Upper lobe of right lung (tissue), 1 donor: ENCODE measurements around the gene AGPAT4. TPM values are rescaled to one million over a fixed set of nuclear protein-coding genes. Genes with fewer than 3 reads are reported as not detected.
"Not testable (repeated sequence)": the region's sequence is repeated elsewhere in the genome, so short reads cannot be mapped to it uniquely, and the experiment has no call there.

ENCODE experiments used
- ATAC-seq: fragments of 200-7000 bp; cut with Tn5 transposase; one replicate; pipeline ENCODE4 v1.9.1; 2020; ENCODE audit warnings: mild to moderate bottlenecking, moderate library complexity
- DNase-seq: peaks from one replicate; pipeline ENCODE4 v3.0.0-alpha.2; 2020
- H3K27ac ChIP-seq: fragments of 200-600 bp; one replicate; pipeline ENCODE4 v1.8.0; 2022
- H3K27me3 ChIP-seq: fragments of 200-600 bp; one replicate; pipeline ENCODE4 v1.8.0; 2022; ENCODE audit warnings: mild to moderate bottlenecking
- H3K36me3 ChIP-seq: fragments of 200-600 bp; one replicate; pipeline ENCODE4 v1.8.0; 2022
- H3K4me1 ChIP-seq: fragments of 200-600 bp; one replicate; pipeline ENCODE4 v1.8.0; 2022
- H3K4me3 ChIP-seq: fragments of 200-600 bp; one replicate; pipeline ENCODE4 v1.8.0; 2022; ENCODE audit warnings: mild to moderate bottlenecking
- H3K9me3 ChIP-seq: fragments of 200-600 bp; one replicate; pipeline ENCODE4 v1.8.0; 2022
- intact Hi-C: fragments of 100-400 bp; cut with DNase I; formaldehyde crosslinking; loops from one replicate; pipeline ENCODE4 v1.11.0; 2022
- total RNA-seq: library from RNA; stranded (reverse); fragmentation: NEBNext Ultra II Directional; extraction: Animal tissue kit (Norgen Biotek cat#: 25700); gene quantifications from one replicate; pipeline ENCODE4 v1.2.1, GENCODE V29; 2021
- TF ChIP-seq, protein P1 (sequence below): fragments of 200-600 bp; IDR thresholded peaks from one replicate; pipeline ENCODE4 v1.8.0; 2022; ENCODE audit warnings: antibody characterized with exemption
- donor health status: DM: no; HTN: yes; CAD: no; lungs with severe emphysema.

Gene AGPAT4
- total RNA-seq, 1 donor from 2014 or later = 16.6 TPM

DNA sequence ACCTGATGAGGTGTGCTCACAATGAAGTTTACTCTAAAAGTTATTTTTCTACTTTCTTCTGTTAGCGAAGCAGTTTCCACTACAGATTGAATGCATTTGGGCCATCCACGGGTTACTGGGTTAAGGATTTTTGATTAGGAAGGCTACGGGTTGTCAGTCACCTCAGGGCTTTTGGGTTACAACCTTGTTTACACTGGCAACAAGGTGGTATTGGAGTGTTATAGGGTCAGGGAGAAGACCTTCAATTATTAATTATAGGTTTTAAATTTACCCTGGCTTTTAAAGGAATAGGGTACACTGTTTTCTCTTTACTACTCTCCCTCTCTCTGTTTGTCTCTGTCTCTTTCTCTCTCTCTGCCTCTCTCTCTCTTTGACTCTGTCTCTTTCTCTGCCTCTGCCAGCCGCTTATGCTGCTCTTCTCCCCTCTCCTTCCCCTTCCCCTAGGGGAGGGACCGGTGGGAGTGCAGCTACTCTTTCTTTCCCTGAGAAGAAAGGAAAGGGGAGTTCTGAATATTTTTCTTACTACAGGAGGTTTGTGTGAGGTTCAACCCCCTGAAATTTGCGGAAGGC lies 40.2 kb upstream of the AGPAT4 start:
- Histone ChIP-seq H3K27me3 (no peaks in the 10 kb centered on the region), H3K27ac (no peak overlapping the region), H3K4me1 (no peaks in the 10 kb centered on the region), H3K4me3 (no peak overlapping the region), H3K9me3 (no peaks in the 10 kb centered on the region), H3K36me3 (no peaks in the 10 kb centered on the region)
- no peak for DNase-seq
- no peak for ATAC-seq
- intact Hi-C loops = no loop called here
- TF ChIP-seq, protein P1, sequence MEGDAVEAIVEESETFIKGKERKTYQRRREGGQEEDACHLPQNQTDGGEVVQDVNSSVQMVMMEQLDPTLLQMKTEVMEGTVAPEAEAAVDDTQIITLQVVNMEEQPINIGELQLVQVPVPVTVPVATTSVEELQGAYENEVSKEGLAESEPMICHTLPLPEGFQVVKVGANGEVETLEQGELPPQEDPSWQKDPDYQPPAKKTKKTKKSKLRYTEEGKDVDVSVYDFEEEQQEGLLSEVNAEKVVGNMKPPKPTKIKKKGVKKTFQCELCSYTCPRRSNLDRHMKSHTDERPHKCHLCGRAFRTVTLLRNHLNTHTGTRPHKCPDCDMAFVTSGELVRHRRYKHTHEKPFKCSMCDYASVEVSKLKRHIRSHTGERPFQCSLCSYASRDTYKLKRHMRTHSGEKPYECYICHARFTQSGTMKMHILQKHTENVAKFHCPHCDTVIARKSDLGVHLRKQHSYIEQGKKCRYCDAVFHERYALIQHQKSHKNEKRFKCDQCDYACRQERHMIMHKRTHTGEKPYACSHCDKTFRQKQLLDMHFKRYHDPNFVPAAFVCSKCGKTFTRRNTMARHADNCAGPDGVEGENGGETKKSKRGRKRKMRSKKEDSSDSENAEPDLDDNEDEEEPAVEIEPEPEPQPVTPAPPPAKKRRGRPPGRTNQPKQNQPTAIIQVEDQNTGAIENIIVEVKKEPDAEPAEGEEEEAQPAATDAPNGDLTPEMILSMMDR = no peak

DNA sequence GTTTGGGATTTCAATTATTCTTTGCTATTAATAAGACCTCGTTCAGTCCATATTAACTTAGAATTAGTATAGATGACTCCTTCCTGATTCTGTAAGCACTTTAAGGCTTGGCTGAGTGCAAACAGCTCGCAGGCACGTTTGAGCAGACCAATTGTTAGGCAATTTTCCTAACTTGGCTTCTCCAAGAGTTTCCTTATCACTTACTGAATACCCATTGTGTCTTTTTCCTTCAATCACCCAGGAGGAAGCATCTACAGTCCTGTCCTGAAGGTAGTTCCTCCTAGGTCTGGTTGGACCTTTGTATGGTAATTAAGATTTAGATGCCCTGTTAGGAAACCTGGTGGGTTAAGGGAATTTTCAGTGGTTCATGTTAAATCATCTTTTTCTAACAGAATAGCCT lies 39.6 kb upstream of the AGPAT4 start:
- H3K27ac ChIP-seq, DNase-seq, H3K36me3 ChIP-seq, H3K4me3 ChIP-seq, intact Hi-C loops, H3K4me1 ChIP-seq, H3K27me3 ChIP-seq, ATAC-seq, H3K9me3 ChIP-seq: not testable (repeated sequence)

DNA sequence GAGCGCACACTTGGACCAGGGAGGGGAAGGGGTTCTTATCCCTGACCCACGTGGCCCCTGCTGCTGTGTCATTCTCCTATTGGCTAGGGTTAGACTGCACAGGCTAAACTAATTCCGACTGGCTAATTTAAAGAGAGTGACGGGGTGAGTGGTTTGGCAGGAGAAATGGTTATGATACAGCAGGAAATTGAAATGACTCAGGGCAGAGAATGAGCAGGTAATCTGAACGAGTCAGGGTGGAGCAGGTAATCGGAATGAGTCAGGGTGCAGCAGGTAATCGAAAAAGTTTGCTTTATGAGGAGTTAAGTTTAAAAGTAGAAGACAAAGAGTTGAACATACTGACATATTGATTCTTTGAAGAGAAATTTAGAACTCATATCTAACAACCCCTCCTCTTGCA lies 35.9 kb upstream of the AGPAT4 start:
- intact Hi-C loops, H3K36me3 ChIP-seq, H3K4me3 ChIP-seq, DNase-seq, H3K27me3 ChIP-seq, H3K4me1 ChIP-seq, ATAC-seq, H3K9me3 ChIP-seq, H3K27ac ChIP-seq: not testable (repeated sequence)

DNA sequence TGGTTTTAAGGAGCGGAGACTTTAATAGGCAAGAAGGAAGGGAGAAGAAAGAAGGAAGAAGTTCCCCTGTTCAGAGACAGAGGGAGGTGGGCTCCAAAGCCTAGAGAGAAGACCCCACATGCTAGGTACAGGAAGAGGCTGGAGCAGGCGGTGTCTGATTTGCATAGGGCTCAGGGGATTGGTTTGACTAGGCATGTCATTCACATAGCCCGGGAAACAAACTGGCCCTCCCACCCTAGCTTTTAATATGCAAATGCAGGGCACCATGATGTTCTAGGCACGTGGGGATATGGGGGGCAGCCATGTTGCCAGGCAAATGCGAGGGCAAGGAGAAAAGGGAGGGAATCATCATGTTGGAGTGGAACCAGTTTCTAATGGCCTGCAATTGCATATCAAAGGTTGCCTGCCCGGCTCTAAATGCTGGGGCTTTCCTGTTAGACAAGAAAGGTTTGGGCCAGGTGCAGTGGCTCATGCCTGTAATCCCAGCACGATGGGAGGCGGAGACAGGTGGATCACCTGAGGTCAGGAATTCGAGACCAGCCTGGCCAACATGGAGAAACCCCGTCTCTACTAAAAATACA lies 34.3 kb upstream of the AGPAT4 start:
- intact Hi-C loops = no loop called here
- Histone ChIP-seq H3K4me1 (no peaks in the 10 kb centered on the region), H3K27ac (no peak overlapping the region), H3K27me3 (no peaks in the 10 kb centered on the region), H3K36me3 (no peaks in the 10 kb centered on the region), H3K4me3 (no peak overlapping the region), H3K9me3 (no peaks in the 10 kb centered on the region)
- DNase-seq (no peak), ATAC-seq (no peak)
- TF ChIP-seq, protein P1 = no peak

DNA sequence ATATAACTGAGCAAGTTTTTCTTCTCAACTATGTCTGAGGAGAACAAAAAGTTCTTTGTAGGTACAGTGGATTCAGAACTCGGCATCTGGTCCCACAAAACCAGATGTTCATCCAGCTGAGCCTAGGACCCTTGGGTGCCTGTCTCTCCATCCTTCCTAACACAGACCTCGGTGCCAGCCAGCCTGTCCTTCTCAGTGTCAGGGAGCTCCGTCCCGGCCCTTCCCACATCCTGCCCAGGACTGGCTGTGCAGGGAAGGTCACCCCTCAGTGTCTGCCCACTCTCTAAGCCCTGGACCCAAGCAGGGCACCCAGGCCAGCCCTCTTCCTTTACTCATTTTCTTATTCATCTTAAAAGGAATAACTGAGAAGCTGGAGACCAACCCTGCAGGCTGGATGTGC lies 32.0 kb upstream of the AGPAT4 start:
- intact Hi-C loops = no loop called here
- no peak overlapping the region for H3K27ac ChIP-seq
- no peaks in the 10 kb centered on the region for H3K36me3 ChIP-seq

DNA sequence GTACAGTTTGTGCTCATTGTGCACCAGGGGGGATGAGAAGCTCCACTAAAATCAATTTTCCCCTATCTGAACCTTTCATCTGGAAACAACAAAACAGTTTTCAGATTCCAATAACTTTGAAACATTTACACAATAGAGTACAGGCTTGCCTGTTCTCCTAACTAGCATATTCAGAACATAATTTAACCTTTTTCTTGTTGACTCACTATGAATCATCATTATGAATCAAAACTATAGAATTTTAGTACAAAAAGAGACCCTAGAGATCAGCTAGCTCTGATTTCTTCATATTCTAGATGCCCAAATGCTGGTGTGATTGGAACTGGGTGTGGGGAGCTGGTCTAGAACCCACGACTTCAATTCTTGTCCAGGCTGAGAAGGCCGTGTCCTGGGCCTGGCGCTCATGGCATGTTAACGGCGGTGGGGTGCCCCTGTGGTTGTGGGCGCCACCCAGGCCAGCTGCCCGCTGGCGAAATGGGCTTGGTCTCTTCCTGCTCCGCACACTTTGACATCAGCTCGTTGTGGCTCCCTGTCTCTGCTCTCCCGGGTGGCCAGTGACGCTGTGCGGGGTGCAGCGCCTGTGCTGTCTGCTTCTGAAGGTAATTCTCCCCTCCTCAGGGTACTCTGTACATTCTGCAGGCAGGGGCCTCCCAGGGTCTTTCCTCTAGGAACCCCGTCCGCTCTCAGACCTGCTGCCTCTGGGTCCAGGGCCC lies 29.9 kb upstream of the AGPAT4 start:
- no peak for DNase-seq
- Histone ChIP-seq H3K27me3 (no peaks in the 10 kb centered on the region), H3K4me1 (no peaks in the 10 kb centered on the region), H3K36me3 (no peaks in the 10 kb centered on the region), H3K27ac (no peak overlapping the region), H3K4me3 (no peak overlapping the region), H3K9me3 (no peaks in the 10 kb centered on the region)
- intact Hi-C loops = no loop called here
- no peak for ATAC-seq
- TF ChIP-seq, protein P1 = no peak

More for the DNA sequence above, 32.0 kb upstream of the AGPAT4 start:
- Histone ChIP-seq H3K9me3 (no peaks in the 10 kb centered on the region), H3K4me3 (no peak overlapping the region), H3K4me1 (no peaks in the 10 kb centered on the region), H3K27me3 (no peaks in the 10 kb centered on the region)
- DNase-seq = no peak
- TF ChIP-seq, protein P1 = no peak
- ATAC-seq = no peak
